Colonic mucosa (tissue), 4 donors: ENCODE data around the gene C14orf132. TPM values are rescaled to one million over a fixed set of nuclear protein-coding genes. Genes with fewer than 3 reads are reported as not detected.

ENCODE experiments used
- DNase-seq: peaks from one replicate; pipeline ENCODE4 v3.0.0-alpha.2; 2020
- H3K27ac ChIP-seq: fragments of 200-600 bp; one replicate; pipeline ENCODE4 v1.8.0; 2021
- H3K27me3 ChIP-seq: fragments of 200-600 bp; one replicate; pipeline ENCODE4 v1.8.0; 2021
- H3K36me3 ChIP-seq: fragments of 200-600 bp; one replicate; pipeline ENCODE4 v1.8.0; 2021
- H3K4me1 ChIP-seq: fragments of 200-600 bp; one replicate; pipeline ENCODE4 v1.8.0; 2021; ENCODE audit warnings: mild to moderate bottlenecking
- H3K4me3 ChIP-seq: fragments of 200-600 bp; one replicate; pipeline ENCODE4 v1.8.0; 2021
- H3K9ac ChIP-seq, 2 donors: one replicate each; pipeline ENCODE4 v1.7.0; 2013; ENCODE audit warnings: control low read depth in 2 of 2, low read depth in 2 of 2, low read length in 2 of 2
- H3K9me3 ChIP-seq: fragments of 200-600 bp; one replicate; pipeline ENCODE4 v1.8.0; 2021
- intact Hi-C: fragments of 100-400 bp; cut with DNase I; formaldehyde crosslinking; loops from one replicate; pipeline ENCODE4 v1.14.1; 2022
- total RNA-seq, 2 donors: library from RNA; stranded (reverse); fragmentation: NEBNext Ultra II Directional in 1 of 2; extraction: Animal tissue kit (Norgen Biotek cat#: 25700) in 1 of 2; gene quantifications; one replicate each; pipeline ENCODE4 v1.2.1, GENCODE V29; 2021
- TF ChIP-seq, protein P1 (sequence below): fragments of 200-600 bp; IDR thresholded peaks from one replicate; pipeline ENCODE4 v1.8.0; 2022; ENCODE audit warnings: antibody characterized with exemption, mild to moderate bottlenecking
- donor health status: healthy.
- donor health status: DM: no; HTN: no; CAD: no.
- donor health status: DM: no; HTN: no; CAD: no.

C14orf132 gene
- total RNA-seq, 2 donors from 2014 or later, result 2.2 to 3.6 TPM

DNA sequence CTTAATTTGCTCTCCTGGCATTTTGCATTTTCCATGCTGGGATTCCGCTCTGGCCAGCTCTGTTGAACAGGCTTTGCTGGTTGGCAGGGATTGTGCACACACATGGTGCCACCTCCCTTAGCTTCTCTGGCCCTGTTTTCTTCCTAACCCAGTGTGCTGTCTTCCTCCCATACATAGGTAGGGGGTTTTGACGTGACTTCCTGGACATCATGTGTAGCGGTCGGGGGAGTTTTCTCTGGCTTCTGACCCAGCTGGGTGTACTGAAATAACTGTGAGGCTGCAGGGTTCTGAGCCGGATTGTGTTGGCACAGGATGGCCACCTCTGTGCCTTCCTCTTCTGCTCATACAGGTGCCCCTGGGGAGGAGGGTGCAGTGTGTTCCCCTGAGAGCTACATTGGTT, 25.7 kb downstream of the C14orf132 start:
- TF ChIP-seq, protein P1, sequence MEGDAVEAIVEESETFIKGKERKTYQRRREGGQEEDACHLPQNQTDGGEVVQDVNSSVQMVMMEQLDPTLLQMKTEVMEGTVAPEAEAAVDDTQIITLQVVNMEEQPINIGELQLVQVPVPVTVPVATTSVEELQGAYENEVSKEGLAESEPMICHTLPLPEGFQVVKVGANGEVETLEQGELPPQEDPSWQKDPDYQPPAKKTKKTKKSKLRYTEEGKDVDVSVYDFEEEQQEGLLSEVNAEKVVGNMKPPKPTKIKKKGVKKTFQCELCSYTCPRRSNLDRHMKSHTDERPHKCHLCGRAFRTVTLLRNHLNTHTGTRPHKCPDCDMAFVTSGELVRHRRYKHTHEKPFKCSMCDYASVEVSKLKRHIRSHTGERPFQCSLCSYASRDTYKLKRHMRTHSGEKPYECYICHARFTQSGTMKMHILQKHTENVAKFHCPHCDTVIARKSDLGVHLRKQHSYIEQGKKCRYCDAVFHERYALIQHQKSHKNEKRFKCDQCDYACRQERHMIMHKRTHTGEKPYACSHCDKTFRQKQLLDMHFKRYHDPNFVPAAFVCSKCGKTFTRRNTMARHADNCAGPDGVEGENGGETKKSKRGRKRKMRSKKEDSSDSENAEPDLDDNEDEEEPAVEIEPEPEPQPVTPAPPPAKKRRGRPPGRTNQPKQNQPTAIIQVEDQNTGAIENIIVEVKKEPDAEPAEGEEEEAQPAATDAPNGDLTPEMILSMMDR, result no peak
- H3K27me3 ChIP-seq, result no peaks in the 10 kb centered on the region
- H3K4me1 ChIP-seq, result no peaks in the 10 kb centered on the region
- H3K4me3 ChIP-seq, result no peak overlapping the region
- no peaks in the 10 kb centered on the region for H3K36me3 ChIP-seq
- no peak overlapping the region for H3K9ac ChIP-seq
- intact Hi-C loops, result no loop called here
- H3K27ac ChIP-seq, result no peak overlapping the region
- H3K9me3 ChIP-seq, result no peaks in the 10 kb centered on the region
- no peak for DNase-seq

DNA sequence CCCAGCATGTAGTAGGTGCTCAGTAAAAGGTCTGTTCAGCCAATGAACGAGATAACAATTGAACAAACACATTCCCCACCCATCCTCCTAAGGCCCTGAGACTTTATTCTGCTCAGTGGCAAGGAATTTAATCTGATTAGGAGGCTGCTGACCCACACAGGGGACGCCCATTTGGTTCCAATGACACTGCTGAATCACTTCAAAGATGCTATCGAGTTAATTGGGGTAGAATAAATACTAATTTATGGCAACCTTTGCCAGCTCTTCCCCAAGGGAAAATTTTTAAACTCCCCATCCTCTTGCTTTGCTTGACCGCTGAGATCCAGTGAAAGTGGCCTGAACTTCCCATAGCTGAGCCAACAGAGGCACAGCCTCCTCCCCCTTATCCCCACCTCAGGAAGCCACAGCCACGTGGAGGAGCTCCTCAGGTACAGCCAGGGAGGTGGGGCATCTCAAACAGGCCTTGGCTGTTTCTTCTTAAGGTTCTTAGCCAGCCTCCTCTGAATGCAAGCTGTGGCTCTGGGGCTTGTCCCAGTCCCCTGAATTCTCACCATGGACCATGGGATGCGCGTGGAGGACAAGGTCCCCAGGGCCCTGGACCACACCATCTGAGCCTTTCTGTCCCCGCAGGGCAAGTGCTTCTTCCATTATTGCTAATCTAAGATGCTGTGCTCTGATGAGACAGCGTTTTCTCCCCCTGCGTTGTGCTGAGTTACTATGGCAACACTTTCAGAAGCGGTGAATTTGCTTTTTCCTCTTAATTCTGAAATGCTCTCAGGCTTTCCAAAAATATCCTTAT, 26.7 kb downstream of the C14orf132 start:
- Histone ChIP-seq H3K9me3 (no peaks in the 10 kb centered on the region), H3K9ac (no peak overlapping the region), H3K4me3 (no peak overlapping the region), H3K27ac (no peak overlapping the region), H3K36me3 (no peaks in the 10 kb centered on the region), H3K27me3 (no peaks in the 10 kb centered on the region), H3K4me1 (no peaks in the 10 kb centered on the region)
- intact Hi-C loops, result no loop called here
- TF ChIP-seq, protein P1, result no peak
- no peak for DNase-seq

DNA sequence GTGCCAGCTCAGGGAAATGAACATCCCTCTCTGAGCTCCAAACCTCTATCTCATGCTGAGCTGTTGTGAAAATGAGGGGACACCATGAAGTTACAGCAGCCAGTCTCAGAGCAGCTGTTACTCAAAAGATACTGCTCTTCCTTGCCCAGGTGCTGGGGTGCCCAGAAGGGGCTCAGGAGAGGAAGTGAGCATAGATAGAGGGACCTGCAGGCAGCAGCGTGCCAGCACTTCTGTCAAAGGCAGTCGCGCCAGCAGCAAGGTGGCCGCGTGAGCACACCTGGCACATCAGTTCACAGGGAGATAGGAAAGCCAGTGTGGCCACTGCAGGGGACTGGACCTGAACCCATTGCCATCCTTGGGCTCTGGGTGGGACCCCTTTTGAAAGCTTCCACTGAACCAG, 27.8 kb downstream of the C14orf132 start:
- Histone ChIP-seq H3K27ac (no peak overlapping the region), H3K9me3 (no peaks in the 10 kb centered on the region), H3K36me3 (no peaks in the 10 kb centered on the region), H3K4me3 (no peak overlapping the region), H3K9ac (no peak overlapping the region), H3K4me1 (no peaks in the 10 kb centered on the region), H3K27me3 (no peaks in the 10 kb centered on the region)
- intact Hi-C loops, result no loop called here
- TF ChIP-seq, protein P1, result no peak
- no peak for DNase-seq

DNA sequence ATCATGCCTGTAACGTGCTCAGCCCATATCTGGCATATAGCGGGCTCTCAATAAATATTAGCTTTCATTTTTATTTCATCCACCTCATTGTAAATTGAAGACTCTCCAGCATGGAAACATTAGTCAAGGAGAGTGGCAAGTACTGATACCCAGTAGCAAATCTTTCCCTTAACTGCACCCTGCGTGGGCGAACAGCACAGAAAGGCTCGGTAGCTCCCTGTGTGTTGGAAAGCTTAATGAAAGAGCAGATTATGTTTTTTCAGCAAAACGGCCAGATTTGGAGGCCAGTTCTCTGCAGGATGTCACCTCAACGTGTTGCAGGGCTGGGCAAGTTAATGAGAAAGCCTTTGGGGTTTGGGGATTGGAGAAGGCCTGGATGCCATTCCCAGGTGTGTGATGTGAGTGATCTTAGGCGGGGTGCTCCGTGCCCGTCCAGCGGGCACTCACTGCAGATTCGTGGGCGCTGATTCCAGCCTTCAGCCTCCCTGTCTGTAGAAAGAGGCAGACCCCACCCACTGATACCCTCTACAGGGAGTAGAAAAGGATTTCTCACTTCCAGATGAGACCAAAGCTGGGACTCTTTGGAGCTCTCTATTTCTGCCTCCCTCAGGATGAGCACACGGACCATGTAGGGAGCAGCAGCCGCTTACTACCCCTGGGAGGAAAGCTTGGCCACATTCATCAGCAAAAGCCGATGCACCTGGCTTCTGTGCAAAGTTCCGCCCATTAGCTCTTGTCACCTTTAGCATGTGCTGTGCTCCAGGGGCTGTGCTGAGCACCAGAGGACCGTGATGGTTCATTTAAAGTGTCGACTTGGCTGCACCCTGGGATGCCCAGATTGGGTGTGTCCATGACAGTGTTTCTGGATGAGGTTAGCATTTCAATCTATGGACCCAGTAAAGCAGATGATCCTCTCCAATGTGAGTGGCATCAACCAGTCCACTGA, 29.1 kb downstream of the C14orf132 start:
- H3K27me3 ChIP-seq, result no peaks in the 10 kb centered on the region
- TF ChIP-seq, protein P1, result no peak
- intact Hi-C loops, result no loop called here
- no peaks in the 10 kb centered on the region for H3K36me3 ChIP-seq
- H3K4me1 ChIP-seq, result no peaks in the 10 kb centered on the region
- DNase-seq, result no peak
- H3K9me3 ChIP-seq, result no peaks in the 10 kb centered on the region
- no peak overlapping the region for H3K9ac ChIP-seq
- no peak overlapping the region for H3K4me3 ChIP-seq
- H3K27ac ChIP-seq, result no peak overlapping the region

DNA sequence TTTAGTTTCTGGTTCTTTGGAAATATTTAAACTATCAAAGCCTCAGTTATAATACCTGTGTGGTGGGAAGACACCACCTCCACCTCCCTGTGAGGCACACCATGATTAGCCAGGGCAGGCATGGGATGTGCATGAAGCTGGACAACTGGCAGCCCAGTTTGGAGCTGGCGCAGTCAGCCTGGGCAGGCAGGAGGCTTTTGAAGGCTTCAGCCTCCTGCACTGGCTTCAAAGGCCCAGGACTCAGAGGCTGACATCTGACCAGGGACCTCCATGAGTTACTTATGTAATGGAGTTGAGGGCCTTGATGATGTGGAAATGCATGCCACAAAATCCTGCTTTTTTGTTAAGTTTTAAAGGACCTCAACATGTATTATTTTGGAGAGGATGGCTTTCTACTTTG, 30.3 kb downstream of the C14orf132 start:
- Histone ChIP-seq H3K4me1 (no peaks in the 10 kb centered on the region), H3K27ac (no peak overlapping the region), H3K27me3 (no peaks in the 10 kb centered on the region), H3K9me3 (no peaks in the 10 kb centered on the region), H3K9ac (no peak overlapping the region), H3K36me3 (no peaks in the 10 kb centered on the region), H3K4me3 (no peak overlapping the region)
- TF ChIP-seq, protein P1, result no peak
- no peak for DNase-seq
- intact Hi-C loops, result no loop called here
